Neural progenitor cell (in vitro differentiated cells): ENCODE data around the gene SPG21. TPM values are rescaled to one million over a fixed set of nuclear protein-coding genes. Genes with fewer than 3 reads are reported as not detected.

Experiments used
- DNase-seq: peaks from one replicate; pipeline ENCODE4 v3.0.0-alpha.2; 2016; ENCODE audit warnings: low spot score
- H2AFZ ChIP-seq: fragments of 200-600 bp; sonication (generic); replicated peaks from 2 replicates; pipeline ENCODE4 v1.6.1; 2016; ENCODE audit warnings: antibody characterized with exemption
- H3F3A ChIP-seq: fragments of 200-600 bp; sonication (generic); 2 replicates; pipeline ENCODE4 v1.6.1; 2016; ENCODE audit warnings: antibody characterized with exemption, low read depth
- H3K27ac ChIP-seq: fragments of 200-600 bp; sonication (generic); 2 replicates; pipeline ENCODE4 v1.5.1; 2016; ENCODE audit warnings: mild to moderate bottlenecking
- H3K27me3 ChIP-seq: fragments of 200-600 bp; sonication (generic); 2 replicates; pipeline ENCODE4 v1.6.1; 2016; ENCODE audit warnings: mild to moderate bottlenecking, moderate library complexity
- H3K36me3 ChIP-seq: fragments of 200-600 bp; sonication (generic); 2 replicates; pipeline ENCODE4 v1.5.1; 2016
- H3K4me1 ChIP-seq: fragments of 200-600 bp; sonication (generic); 2 replicates; pipeline ENCODE4 v1.6.1; 2016; ENCODE audit warnings: mixed run types
- H3K4me2 ChIP-seq: fragments of 200-600 bp; sonication (generic); 2 replicates; pipeline ENCODE4 v1.6.1; 2016
- H3K4me3 ChIP-seq: fragments of 200-600 bp; sonication (generic); 2 replicates; pipeline ENCODE4 v1.5.1; 2016
- H3K79me2 ChIP-seq: fragments of 200-600 bp; sonication (generic); 2 replicates; pipeline ENCODE4 v1.6.1; 2016; ENCODE audit warnings: low read depth
- H3K9ac ChIP-seq: fragments of 200-600 bp; sonication (generic); 2 replicates; pipeline ENCODE4 v1.6.1; 2016
- H3K9me3 ChIP-seq: fragments of 200-600 bp; sonication (generic); 2 replicates; pipeline ENCODE4 v1.5.1; 2016; ENCODE audit warnings: low read depth
- H4K20me1 ChIP-seq: fragments of 200-600 bp; sonication (generic); 2 replicates; pipeline ENCODE4 v1.6.1; 2016; ENCODE audit warnings: low read depth
- H3K27ac Mint-ChIP-seq: 3 replicates; pipeline ENCODE4 v1.8.0; 2021; ENCODE audit warnings: mixed read lengths
- H3K27me3 Mint-ChIP-seq: 2 replicates; pipeline ENCODE4 v1.8.0; 2022; ENCODE audit warnings: low read depth, mild to moderate bottlenecking, inconsistent platforms, moderate library complexity, mixed read lengths; ENCODE audit not compliant: insufficient read depth
- H3K36me3 Mint-ChIP-seq: 3 replicates; pipeline ENCODE4 v1.8.0; 2021; ENCODE audit warnings: mixed read lengths
- H3K4me1 Mint-ChIP-seq: 3 replicates; pipeline ENCODE4 v1.8.0; 2021; ENCODE audit warnings: mixed read lengths
- H3K4me3 Mint-ChIP-seq: 3 replicates; pipeline ENCODE4 v1.8.0; 2021; ENCODE audit warnings: mild to moderate bottlenecking, moderate library complexity, mixed read lengths
- H3K9me3 Mint-ChIP-seq: 3 replicates; pipeline ENCODE4 v1.8.0; 2020; ENCODE audit warnings: mixed read lengths
- EZH2 ChIP-seq: fragments of 200-600 bp; sonication (generic); IDR thresholded peaks from 2 replicates; pipeline ENCODE4 v1.6.1; 2017; ENCODE audit warnings: antibody characterized with exemption, mild to moderate bottlenecking, moderate library complexity
- EZH2phosphoT487 ChIP-seq: fragments of 200-600 bp; sonication (generic); IDR thresholded peaks from 2 replicates; pipeline ENCODE4 v1.6.1; 2017; ENCODE audit warnings: antibody characterized with exemption
- total RNA-seq: library from RNA; depleted of rRNA; stranded (reverse); fragments of >200 nt; gene quantifications from 2 replicates; pipeline ENCODE4 v1.2.3, GENCODE V29; 2015; ENCODE audit warnings: low replicate concordance
- TF ChIP-seq, protein P1 (sequence below): fragments of 200-600 bp; sonication (generic); IDR thresholded peaks from 2 replicates; pipeline ENCODE4 v1.5.1; 2017; ENCODE audit warnings: antibody characterized with exemption, mild to moderate bottlenecking

Gene SPG21
- total RNA-seq, 1 donor from 2014 or later: 84.4 TPM

- no peaks in the 10 kb centered on the region for H3K9me3 ChIP-seq
- no peak overlapping the region for H3K4me2 ChIP-seq
- H3K27me3 Mint-ChIP-seq: peaks cover 2% of the 10 kb centered on the region
- H3K4me1 Mint-ChIP-seq: peaks cover 50% of the 10 kb centered on the region
- H3K27ac Mint-ChIP-seq: no peak overlapping the region
- no peak overlapping the region for H2AFZ ChIP-seq
- peaks cover 8% of the 10 kb centered on the region for H4K20me1 ChIP-seq
- H3K4me3 Mint-ChIP-seq: no peak overlapping the region
- no peaks in the 10 kb centered on the region for H3K9me3 Mint-ChIP-seq
- H3K27ac ChIP-seq: peak overlapping the region; percentile 43
- TF ChIP-seq, protein P1, sequence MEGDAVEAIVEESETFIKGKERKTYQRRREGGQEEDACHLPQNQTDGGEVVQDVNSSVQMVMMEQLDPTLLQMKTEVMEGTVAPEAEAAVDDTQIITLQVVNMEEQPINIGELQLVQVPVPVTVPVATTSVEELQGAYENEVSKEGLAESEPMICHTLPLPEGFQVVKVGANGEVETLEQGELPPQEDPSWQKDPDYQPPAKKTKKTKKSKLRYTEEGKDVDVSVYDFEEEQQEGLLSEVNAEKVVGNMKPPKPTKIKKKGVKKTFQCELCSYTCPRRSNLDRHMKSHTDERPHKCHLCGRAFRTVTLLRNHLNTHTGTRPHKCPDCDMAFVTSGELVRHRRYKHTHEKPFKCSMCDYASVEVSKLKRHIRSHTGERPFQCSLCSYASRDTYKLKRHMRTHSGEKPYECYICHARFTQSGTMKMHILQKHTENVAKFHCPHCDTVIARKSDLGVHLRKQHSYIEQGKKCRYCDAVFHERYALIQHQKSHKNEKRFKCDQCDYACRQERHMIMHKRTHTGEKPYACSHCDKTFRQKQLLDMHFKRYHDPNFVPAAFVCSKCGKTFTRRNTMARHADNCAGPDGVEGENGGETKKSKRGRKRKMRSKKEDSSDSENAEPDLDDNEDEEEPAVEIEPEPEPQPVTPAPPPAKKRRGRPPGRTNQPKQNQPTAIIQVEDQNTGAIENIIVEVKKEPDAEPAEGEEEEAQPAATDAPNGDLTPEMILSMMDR: no peak
- TF ChIP-seq EZH2 (no peak), EZH2phosphoT487 (no peak)
- peaks cover 33% of the 10 kb centered on the region for H3F3A ChIP-seq
- H3K4me3 ChIP-seq: no peak overlapping the region
- H3K4me1 ChIP-seq: peaks cover 35% of the 10 kb centered on the region
- no peak for DNase-seq
- H3K79me2 ChIP-seq: peaks cover 13% of the 10 kb centered on the region
- no peak overlapping the region for H3K9ac ChIP-seq
- peaks cover 3% of the 10 kb centered on the region for H3K36me3 Mint-ChIP-seq
- H3K27me3 ChIP-seq: no peaks in the 10 kb centered on the region
- no peaks in the 10 kb centered on the region for H3K36me3 ChIP-seq
These were observed 7.2 kb downstream of the SPG21 start for GRCh38 chr15:64982472-64982871.

DNA sequence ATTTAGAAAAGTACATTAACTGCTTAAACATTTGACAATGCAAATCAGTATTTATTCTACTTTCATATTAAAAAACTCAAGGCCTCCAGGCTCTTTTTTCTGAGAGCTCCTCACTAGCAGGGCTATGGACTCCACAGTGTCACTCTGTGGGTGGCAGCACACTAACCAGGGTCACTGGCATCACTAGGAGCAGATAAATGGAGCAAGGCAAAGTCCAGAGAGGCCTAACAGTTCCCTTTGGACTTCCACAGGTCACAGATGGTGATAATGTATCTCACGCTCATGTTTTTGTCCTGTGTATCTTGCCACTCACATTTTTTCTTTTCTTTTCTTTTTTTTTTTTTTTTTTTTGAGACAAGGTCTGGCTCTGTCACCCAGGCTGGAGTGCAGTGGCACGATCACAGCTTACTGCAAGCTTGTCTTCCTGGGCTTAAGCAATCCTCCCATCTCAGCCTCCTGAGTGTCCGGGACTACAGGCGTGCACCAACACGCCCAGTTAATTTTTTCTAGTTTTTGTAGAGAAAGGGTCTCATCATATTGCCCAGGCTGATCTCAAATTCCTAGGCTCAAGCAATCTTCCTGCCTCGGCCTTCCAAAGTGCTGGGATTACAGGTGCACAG is 7.8 kb downstream of the SPG21 start:
- no peak overlapping the region for H2AFZ ChIP-seq
- no peaks in the 10 kb centered on the region for H3K9me3 Mint-ChIP-seq
- no peaks in the 10 kb centered on the region for H3K27me3 ChIP-seq
- peaks cover 8% of the 10 kb centered on the region for H4K20me1 ChIP-seq
- H3K9me3 ChIP-seq: no peaks in the 10 kb centered on the region
- no peak overlapping the region for H3K27ac ChIP-seq
- H3K36me3 ChIP-seq: no peaks in the 10 kb centered on the region
- no peak for TF ChIP-seq EZH2
- TF ChIP-seq EZH2phosphoT487: no peak
- TF ChIP-seq, protein P1: no peak
- no peak overlapping the region for H3K4me3 Mint-ChIP-seq
- H3F3A ChIP-seq: peaks cover 33% of the 10 kb centered on the region
- peak overlapping the region; percentile 27 for H3K9ac ChIP-seq
- no peak overlapping the region for H3K4me3 ChIP-seq
- H3K27ac Mint-ChIP-seq: peak overlapping the region; percentile 78
- H3K4me1 ChIP-seq: peaks cover 35% of the 10 kb centered on the region
- H3K79me2 ChIP-seq: peaks cover 10% of the 10 kb centered on the region
- H3K4me2 ChIP-seq: no peak overlapping the region
- H3K27me3 Mint-ChIP-seq: peaks cover 2% of the 10 kb centered on the region
- H3K36me3 Mint-ChIP-seq: peaks cover 3% of the 10 kb centered on the region
- no peak for DNase-seq
- H3K4me1 Mint-ChIP-seq: peaks cover 46% of the 10 kb centered on the region

- peak overlapping the region; percentile 19 for H3K4me3 ChIP-seq
- H3K27ac ChIP-seq: peak overlapping the region; percentile 90
- Mint-ChIP-seq H3K4me3 (peak overlapping the region; percentile 25), H3K27me3 (no peaks in the 10 kb centered on the region), H3K4me1 (peaks cover 39% of the 10 kb centered on the region), H3K9me3 (no peaks in the 10 kb centered on the region), H3K36me3 (peaks cover 15% of the 10 kb centered on the region), H3K27ac (peak overlapping the region; percentile 78)
- H3F3A ChIP-seq: peaks cover 33% of the 10 kb centered on the region
- no peak for TF ChIP-seq EZH2
- TF ChIP-seq, protein P1: peak; percentile 4
- no peaks in the 10 kb centered on the region for H3K79me2 ChIP-seq
- no peaks in the 10 kb centered on the region for H4K20me1 ChIP-seq
- H3K9ac ChIP-seq: no peak overlapping the region
- H3K36me3 ChIP-seq: peaks cover 5% of the 10 kb centered on the region
- H3K4me1 ChIP-seq: peaks cover 35% of the 10 kb centered on the region
- peak; percentile 62 for DNase-seq
- no peaks in the 10 kb centered on the region for H3K27me3 ChIP-seq
- H2AFZ ChIP-seq: no peak overlapping the region
- H3K4me2 ChIP-seq: peak overlapping the region; percentile 69
- H3K9me3 ChIP-seq: no peaks in the 10 kb centered on the region
These were observed 10.4 kb downstream of the SPG21 start for GRCh38 chr15:64979252-64979710.
